H1 (cell line): ENCODE data around the gene PGBD4. TPM values are rescaled to one million over a fixed set of nuclear protein-coding genes. Genes with fewer than 3 reads are reported as not detected.

ENCODE experiments used
- CTCF ChIA-PET: fragments of 300-600 bp; sonication (Branson Sonifier 250); formaldehyde crosslinking; loops from one replicate; lab custom pipeline; 2021; ENCODE audit not compliant: partially characterized antibody; lab: Charles Lee
- POLR2A ChIA-PET: fragments of 300-600 bp; sonication (Branson Sonifier 250); formaldehyde crosslinking; loops from one replicate; lab custom pipeline; 2021; ENCODE audit warnings: inconsistent platforms; ENCODE audit not compliant: partially characterized antibody; lab: Charles Lee
- DNase-seq, 2 experiments: peaks; one replicate each; pipeline versions ENCODE4 v3.0.0 to v3.0.0-alpha.2; 2010 to 2022; ENCODE audit warnings: low spot score in 2 of 2, low read depth in 1 of 2, mixed read lengths in 1 of 2
- FAIRE-seq: peaks from 2 replicates; lab custom pipeline; 2011; peaks lifted over from hg19 to GRCh38; lab: Jason Lieb, UNC
- H2AFZ ChIP-seq: 2 replicates; pipeline ENCODE4 v1.8.1; 2012; ENCODE audit warnings: low read length, inconsistent platforms
- H2AK5ac ChIP-seq: 2 replicates; pipeline ENCODE4 v1.6.1; 2013; ENCODE audit warnings: low read depth, low read length
- H2BK120ac ChIP-seq: replicated peaks from 2 replicates; pipeline ENCODE3; 2013; ENCODE audit warnings: low read depth, low read length, inconsistent platforms
- H2BK12ac ChIP-seq: 2 replicates; pipeline ENCODE4 v1.6.1; 2013; ENCODE audit warnings: low read depth, low read length
- H2BK15ac ChIP-seq: 2 replicates; pipeline ENCODE4 v1.6.1; 2013; ENCODE audit warnings: low read length
- H2BK20ac ChIP-seq: 2 replicates; pipeline ENCODE4 v1.6.1; 2013; ENCODE audit warnings: low read length
- H2BK5ac ChIP-seq: 2 replicates; pipeline ENCODE4 v1.6.1; 2013; ENCODE audit warnings: low read depth, low read length
- H3K14ac ChIP-seq: 2 replicates; pipeline ENCODE4 v1.6.1; 2013; ENCODE audit warnings: inconsistent platforms; ENCODE audit not compliant: insufficient read length
- H3K18ac ChIP-seq: 2 replicates; pipeline ENCODE4 v1.6.1; 2013; ENCODE audit warnings: low read length; ENCODE audit errors: extremely low read depth
- H3K23ac ChIP-seq: 2 replicates; pipeline ENCODE4 v1.6.1; 2013; ENCODE audit warnings: inconsistent platforms; ENCODE audit not compliant: insufficient read length
- H3K23me2 ChIP-seq: 2 replicates; pipeline ENCODE4 v1.6.1; 2013; ENCODE audit warnings: low read depth, low read length
- H3K27ac ChIP-seq: 2 replicates; pipeline ENCODE4 v1.6.1; 2011; ENCODE audit warnings: low read depth, low read length, inconsistent platforms
- H3K27me3 ChIP-seq, 4 experiments: replicated peaks in 1 of 4; 1 replicate in 1 of 4; 2 replicates in 3 of 4; pipeline versions ENCODE4 v1.6.1 to v1.8.1; 2011 to 2013; ENCODE audit warnings: low read length in 3 of 4, mild to moderate bottlenecking in 3 of 4, inconsistent platforms in 2 of 4, mixed read lengths in 2 of 4, moderate library complexity in 1 of 4; ENCODE audit not compliant: control insufficient read depth in 3 of 4, insufficient read depth in 3 of 4; ENCODE audit errors: extremely low read depth in 1 of 4
- H3K36me3 ChIP-seq, 4 experiments: 2 replicates each; pipeline versions ENCODE4 v1.6.1 to v1.8.1; 2011 to 2013; ENCODE audit warnings: mild to moderate bottlenecking in 4 of 4, low read length in 3 of 4, moderate library complexity in 2 of 4, control low read depth in 1 of 4, inconsistent platforms in 1 of 4; ENCODE audit not compliant: insufficient read depth in 4 of 4, control insufficient read depth in 2 of 4
- H3K4ac ChIP-seq: replicated peaks from 2 replicates; pipeline ENCODE3; 2013; ENCODE audit warnings: low read length, low read depth, mixed read lengths, inconsistent platforms; ENCODE audit not compliant: insufficient read length
- H3K4me1 ChIP-seq, 4 experiments: replicated peaks in 1 of 4; 1 replicate in 1 of 4; 2 replicates in 3 of 4; pipeline versions ENCODE4 v1.6.1 to v1.8.1; 2011 to 2013; ENCODE audit warnings: low read length in 3 of 4, inconsistent platforms in 2 of 4, mixed read lengths in 1 of 4; ENCODE audit not compliant: insufficient read depth in 4 of 4, control insufficient read depth in 3 of 4
- H3K4me2 ChIP-seq, 2 experiments: 2 replicates each; pipeline versions ENCODE4 v1.6.1 to v1.8.1; 2011 to 2013; ENCODE audit warnings: low read depth in 2 of 2, low read length in 2 of 2, control low read depth in 1 of 2, inconsistent platforms in 1 of 2, mild to moderate bottlenecking in 1 of 2; ENCODE audit not compliant: insufficient read depth in 1 of 2
- H3K4me3 ChIP-seq, 4 experiments: fragments of 200-600, 300-600 bp in 1 of 4; sonication (generic), shearing (Covaris generic), sonication (Bioruptor Twin) in 1 of 4; 2 replicates each; pipeline versions ENCODE4 v1.5.1 to v1.8.1; 2011 to 2016; ENCODE audit warnings: low read length in 4 of 4, low read depth in 3 of 4, control low read depth in 2 of 4, inconsistent platforms in 2 of 4, mild to moderate bottlenecking in 2 of 4, mixed read lengths in 1 of 4, moderate library complexity in 1 of 4; ENCODE audit not compliant: insufficient read depth in 2 of 4; ENCODE audit errors: extremely low read depth in 1 of 4
- H3K56ac ChIP-seq: replicated peaks from 2 replicates; pipeline ENCODE3; 2013; ENCODE audit warnings: low read depth, mild to moderate bottlenecking, mixed read lengths, low read length, inconsistent platforms; ENCODE audit not compliant: insufficient read length
- H3K79me1 ChIP-seq: 2 replicates; pipeline ENCODE4 v1.6.1; 2013; ENCODE audit warnings: low read depth, low read length, control low read depth
- H3K79me2 ChIP-seq, 2 experiments: 2 replicates each; pipeline versions ENCODE4 v1.6.1 to v1.8.1; 2012 to 2013; ENCODE audit warnings: low read length in 2 of 2, mild to moderate bottlenecking in 2 of 2, inconsistent platforms in 1 of 2; ENCODE audit not compliant: insufficient read depth in 2 of 2, control insufficient read depth in 1 of 2
- H3K9ac ChIP-seq, 4 experiments: replicated peaks in 1 of 4; 1 replicate in 1 of 4; 2 replicates in 3 of 4; pipeline versions ENCODE4 v1.6.1 to v1.8.1; 2011 to 2013; ENCODE audit warnings: low read depth in 3 of 4, low read length in 3 of 4, control low read depth in 2 of 4, mild to moderate bottlenecking in 2 of 4, moderate library complexity in 2 of 4, inconsistent platforms in 1 of 4; ENCODE audit errors: extremely low read depth in 1 of 4
- H3K9me3 ChIP-seq, 2 experiments: 2 replicates each; pipeline versions ENCODE4 v1.6.1 to v1.8.1; 2012 to 2013; ENCODE audit warnings: mild to moderate bottlenecking in 2 of 2, moderate library complexity in 2 of 2, control low read depth in 1 of 2, inconsistent platforms in 1 of 2, low read depth in 1 of 2, low read length in 1 of 2, mixed read lengths in 1 of 2; ENCODE audit not compliant: insufficient read depth in 2 of 2
- H4K20me1 ChIP-seq, 2 experiments: replicated peaks in 1 of 2; 2 replicates each; pipeline versions ENCODE3 to v1.8.1; 2011 to 2013; ENCODE audit warnings: inconsistent platforms in 2 of 2, low read length in 2 of 2, mild to moderate bottlenecking in 1 of 2; ENCODE audit not compliant: insufficient read depth in 2 of 2, control insufficient read depth in 1 of 2
- H4K5ac ChIP-seq: 2 replicates; pipeline ENCODE4 v1.6.1; 2013; ENCODE audit warnings: low read length, low read depth, mixed read lengths, inconsistent platforms; ENCODE audit not compliant: insufficient read length
- H4K8ac ChIP-seq: 2 replicates; pipeline ENCODE4 v1.8.0; 2013; ENCODE audit warnings: mild to moderate bottlenecking, moderate library complexity, low read length, inconsistent platforms; ENCODE audit not compliant: insufficient read depth; ENCODE audit errors: extremely low read depth
- H4K91ac ChIP-seq: replicated peaks from 2 replicates; pipeline ENCODE3; 2013; ENCODE audit warnings: low read length, mixed read lengths, inconsistent platforms; ENCODE audit not compliant: insufficient read length
- BRCA1 ChIP-seq: IDR thresholded peaks from 2 replicates; pipeline ENCODE4 v1.6.1; 2012; ENCODE audit warnings: low read depth, low read length, improper control_type of control experiment
- GABPA ChIP-seq: IDR thresholded peaks from 2 replicates; pipeline ENCODE4 v1.6.1; 2011; ENCODE audit warnings: mild to moderate bottlenecking, low read length, moderate library complexity, borderline replicate concordance; ENCODE audit not compliant: insufficient read depth
- KDM4A ChIP-seq: IDR thresholded peaks from one replicate; pipeline ENCODE4 v1.7.1; 2012; ENCODE audit warnings: low read depth, mild to moderate bottlenecking, moderate library complexity, low read length, inconsistent platforms; ENCODE audit not compliant: severe bottlenecking
- POU5F1 ChIP-seq: IDR thresholded peaks from 2 replicates; pipeline ENCODE4 v1.6.1; 2011; ENCODE audit warnings: low read depth, mild to moderate bottlenecking, low read length, moderate library complexity
- WGBS, 2 experiments: shearing (Covaris generic) in 1 of 2; methylation state at CpG; one replicate each; pipeline versions ENCODE4 v1.1.6 to v1.1.7; 2013 to 2015; ENCODE audit warnings: low lambda C conversion rate in 2 of 2, mixed read lengths in 2 of 2, inconsistent platforms in 1 of 2, low coverage in 1 of 2, missing lambda C conversion rate in 1 of 2; ENCODE audit not compliant: insufficient replicate concordance in 2 of 2, insufficient coverage in 1 of 2, insufficient read length in 1 of 2; ENCODE audit errors: extremely low coverage in 1 of 2, missing lambda C conversion rate in 1 of 2; 5-methylcytosine and 5-hydroxymethylcytosine counted together
- polyA plus RNA-seq, 7 experiments: library from polyadenylated mRNA; depleted of rRNA in 3 of 7; stranded (reverse) in 5 of 7; unstranded in 2 of 7; fragments of >200 nt in 5 of 7; fragments of 200-250 nt in 2 of 7; gene quantifications; 1 replicate in 5 of 7; 2 replicates in 1 of 7; 4 replicates in 1 of 7; pipeline versions ENCODE4 v1.2.1 to v1.2.3, GENCODE V29; 2011 to 2013; ENCODE audit warnings: missing spikeins in 2 of 7, mixed read lengths in 2 of 7
- total RNA-seq: library from RNA; stranded (reverse); fragmentation: NEBNext Ultra II Directional; extraction: Animal tissue kit (Norgen Biotek cat#: 25700); gene quantifications from 2 replicates; pipeline ENCODE4 v1.2.1, GENCODE V29; 2021

PGBD4 gene
- total and polyA plus RNA-seq, 2 of the 8 experiments (the other 6 are each of a cell fraction or from before 2014, with no cell fraction given), result 0.68 to 0.76 TPM

GRCh38 chr15:34084086-34084485, 17.8 kb upstream of the PGBD4 start:
- Histone ChIP-seq H3K23me2 (no peaks in the 10 kb centered on the region), H2AK5ac (no peak overlapping the region)
- no peak for TF ChIP-seq KDM4A
- no peak for TF ChIP-seq GABPA
- TF ChIP-seq POU5F1, result no peak
- TF ChIP-seq BRCA1, result no peak
- TF ChIP-seq, all 59 proteins: peak for 0
- no peaks in the 10 kb centered on the region for H4K20me1 ChIP-seq
- no peak for DNase-seq
- no peak overlapping the region for H3K4me3 ChIP-seq
- no peak overlapping the region for H3K14ac ChIP-seq
- WGBS, 2 experiments, result 90% methylated on average over 7 of the region's 7 CpGs; no CpG with 5 or more reads in 1 of the 2 experiments
- no peak overlapping the region for H4K91ac ChIP-seq
- no peak overlapping the region for H3K56ac ChIP-seq
- no peaks in the 10 kb centered on the region for H3K4me1 ChIP-seq
- peaks cover 0 to 17% (median 4%) of the 10 kb centered on the region in 4 experiments; a peak in 4 of 8 replicates for H3K36me3 ChIP-seq
- no peaks in the 10 kb centered on the region for H3K79me1 ChIP-seq
- no peak overlapping the region for H2BK20ac ChIP-seq
- POLR2A ChIA-PET, result interaction anchor here (0.7 kb wide), 2 partner anchors 10 to 123 kb away, joined by 3 read pairs; no protein-coding TSS in a partner anchor
- no peak overlapping the region for H3K4ac ChIP-seq
- H2BK5ac ChIP-seq, result no peak overlapping the region
- no peak overlapping the region for H4K5ac ChIP-seq
- CTCF ChIA-PET, result interaction anchor here (2.2 kb wide), 1 partner anchor 125 kb away, joined by 8 read pairs; the partner anchor contains the start of gene KATNBL1
- no peak overlapping the region for H4K8ac ChIP-seq
- no peak overlapping the region for H3K4me2 ChIP-seq
- H3K18ac ChIP-seq, result no peak overlapping the region
- no peak overlapping the region for H3K27ac ChIP-seq
- H3K9ac ChIP-seq, result no peak overlapping the region
- no peak overlapping the region for H2AFZ ChIP-seq
- no peak overlapping the region for H2BK12ac ChIP-seq
- no peak overlapping the region for H3K23ac ChIP-seq
- no peak for FAIRE-seq
- H2BK120ac ChIP-seq, result no peak overlapping the region
- no peaks in the 10 kb centered on the region for H3K27me3 ChIP-seq
- no peak overlapping the region for H2BK15ac ChIP-seq
- H3K79me2 ChIP-seq, result no peaks in the 10 kb centered on the region
- no peaks in the 10 kb centered on the region for H3K9me3 ChIP-seq
